Omental fat pad (tissue), 4 donors: ENCODE measurements around the gene SLC35F3. TPM values are rescaled to one million over a fixed set of nuclear protein-coding genes. Genes with fewer than 3 reads are reported as not detected.

ENCODE experiments used
- ATAC-seq: fragments of 150-250 bp; one replicate; pipeline ENCODE4 v1.9.1; 2016; ENCODE audit warnings: mild to moderate bottlenecking, moderate library complexity; ENCODE audit not compliant: low FRiP score
- DNase-seq: peaks from one replicate; pipeline ENCODE4 v3.0.0-alpha.2; 2019; ENCODE audit warnings: low spot score
- total RNA-seq, 4 donors: library from RNA; depleted of rRNA; stranded (reverse); fragments of >200 nt; gene quantifications; one replicate each; pipeline ENCODE4 v1.1.0, GENCODE V29; 2016
- TF ChIP-seq, protein P1 (sequence below), 3 donors: fragments of 450-650 bp; IDR thresholded peaks; one replicate each; pipeline ENCODE4 v1.5.1; 2016 to 2017; ENCODE audit warnings: antibody characterized with exemption in 3 of 3, mild to moderate bottlenecking in 3 of 3, moderate library complexity in 2 of 3

Gene SLC35F3
- total RNA-seq, 4 donors from 2014 or later, result 0.09 TPM; not detected in 3

DNA sequence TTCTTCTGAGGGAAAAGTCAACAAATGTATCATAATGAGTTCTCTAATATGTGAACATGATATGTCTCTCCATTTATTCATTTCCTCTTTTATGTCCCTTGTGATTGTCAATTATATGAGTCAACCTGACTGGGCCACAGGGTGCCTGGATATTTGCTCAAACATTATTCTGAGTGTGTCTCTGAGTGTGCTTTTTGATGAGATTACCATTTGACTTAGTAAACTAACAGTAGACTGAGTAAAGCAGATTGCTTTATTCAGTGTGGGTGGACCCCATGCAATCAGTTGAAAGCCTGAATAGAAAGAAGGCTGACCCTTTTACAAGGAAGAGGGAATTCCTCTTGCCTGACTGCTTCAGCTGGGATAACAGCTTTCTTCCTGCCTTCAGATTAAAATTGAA lies 142.6 kb downstream of the SLC35F3 start:
- DNase-seq (no peak), ATAC-seq (no peak)
- TF ChIP-seq, protein P1, sequence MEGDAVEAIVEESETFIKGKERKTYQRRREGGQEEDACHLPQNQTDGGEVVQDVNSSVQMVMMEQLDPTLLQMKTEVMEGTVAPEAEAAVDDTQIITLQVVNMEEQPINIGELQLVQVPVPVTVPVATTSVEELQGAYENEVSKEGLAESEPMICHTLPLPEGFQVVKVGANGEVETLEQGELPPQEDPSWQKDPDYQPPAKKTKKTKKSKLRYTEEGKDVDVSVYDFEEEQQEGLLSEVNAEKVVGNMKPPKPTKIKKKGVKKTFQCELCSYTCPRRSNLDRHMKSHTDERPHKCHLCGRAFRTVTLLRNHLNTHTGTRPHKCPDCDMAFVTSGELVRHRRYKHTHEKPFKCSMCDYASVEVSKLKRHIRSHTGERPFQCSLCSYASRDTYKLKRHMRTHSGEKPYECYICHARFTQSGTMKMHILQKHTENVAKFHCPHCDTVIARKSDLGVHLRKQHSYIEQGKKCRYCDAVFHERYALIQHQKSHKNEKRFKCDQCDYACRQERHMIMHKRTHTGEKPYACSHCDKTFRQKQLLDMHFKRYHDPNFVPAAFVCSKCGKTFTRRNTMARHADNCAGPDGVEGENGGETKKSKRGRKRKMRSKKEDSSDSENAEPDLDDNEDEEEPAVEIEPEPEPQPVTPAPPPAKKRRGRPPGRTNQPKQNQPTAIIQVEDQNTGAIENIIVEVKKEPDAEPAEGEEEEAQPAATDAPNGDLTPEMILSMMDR (IDR thresholded peaks at IDR 0.05), result no peak

DNA sequence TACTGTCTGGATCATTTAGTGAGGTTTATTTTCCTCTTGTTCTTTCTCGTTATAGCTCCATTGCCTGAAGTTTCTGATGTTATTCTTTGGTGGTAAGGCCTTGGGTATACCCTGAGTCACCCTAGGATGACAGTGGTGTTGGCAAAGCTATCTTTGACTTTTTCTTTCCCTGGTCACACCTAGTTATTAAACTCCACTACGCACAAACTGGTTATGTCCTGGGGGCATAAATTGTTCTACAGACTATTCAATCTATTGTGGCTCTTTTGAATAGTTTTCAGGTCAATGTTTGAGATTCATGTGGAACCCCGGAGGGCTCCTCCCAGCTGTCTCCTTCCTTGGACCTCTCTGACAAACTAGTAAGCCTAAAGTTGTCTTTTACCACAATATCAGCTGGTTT lies 157.7 kb downstream of the SLC35F3 start:
- no peak for ATAC-seq

DNA sequence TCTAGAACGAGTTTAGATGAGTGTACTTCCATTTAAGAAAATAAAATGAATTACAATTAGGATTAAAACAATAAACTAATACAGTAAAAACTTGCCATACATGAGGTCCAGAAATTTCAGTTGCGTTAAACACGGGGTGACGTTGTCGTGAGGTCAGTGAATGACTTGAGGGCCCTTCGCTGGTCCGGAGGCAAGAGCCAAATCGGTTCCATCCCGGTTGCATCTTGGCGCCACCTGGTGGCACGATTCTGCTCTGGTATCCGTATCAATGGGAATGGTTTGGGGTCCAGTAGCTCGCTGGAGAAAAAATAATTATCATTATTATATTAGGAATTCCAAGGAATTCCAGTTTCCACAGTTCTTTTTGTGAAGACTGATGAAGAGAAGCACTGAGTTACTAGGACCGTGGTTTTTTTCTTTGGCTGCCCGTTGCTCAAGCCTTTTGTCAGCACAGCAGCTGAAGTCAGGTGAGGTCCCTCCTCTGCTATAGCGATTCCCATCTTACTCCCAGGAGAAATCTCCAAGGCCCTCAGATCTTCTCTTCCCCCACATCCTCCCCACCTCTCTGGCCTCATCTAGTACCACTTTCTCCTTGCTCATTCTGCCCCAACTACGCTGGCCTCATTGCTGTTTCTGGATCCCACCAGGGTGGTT lies 161.4 kb downstream of the SLC35F3 start:
- DNase-seq, result peak; percentile 93
- ATAC-seq, result no peak
- TF ChIP-seq, protein P1 (IDR thresholded peaks at IDR 0.05), result no peak

More for the DNA sequence above, 157.7 kb downstream of the SLC35F3 start:
- no peak for DNase-seq
- TF ChIP-seq, protein P1 (IDR thresholded peaks at IDR 0.05), result no peak

DNA sequence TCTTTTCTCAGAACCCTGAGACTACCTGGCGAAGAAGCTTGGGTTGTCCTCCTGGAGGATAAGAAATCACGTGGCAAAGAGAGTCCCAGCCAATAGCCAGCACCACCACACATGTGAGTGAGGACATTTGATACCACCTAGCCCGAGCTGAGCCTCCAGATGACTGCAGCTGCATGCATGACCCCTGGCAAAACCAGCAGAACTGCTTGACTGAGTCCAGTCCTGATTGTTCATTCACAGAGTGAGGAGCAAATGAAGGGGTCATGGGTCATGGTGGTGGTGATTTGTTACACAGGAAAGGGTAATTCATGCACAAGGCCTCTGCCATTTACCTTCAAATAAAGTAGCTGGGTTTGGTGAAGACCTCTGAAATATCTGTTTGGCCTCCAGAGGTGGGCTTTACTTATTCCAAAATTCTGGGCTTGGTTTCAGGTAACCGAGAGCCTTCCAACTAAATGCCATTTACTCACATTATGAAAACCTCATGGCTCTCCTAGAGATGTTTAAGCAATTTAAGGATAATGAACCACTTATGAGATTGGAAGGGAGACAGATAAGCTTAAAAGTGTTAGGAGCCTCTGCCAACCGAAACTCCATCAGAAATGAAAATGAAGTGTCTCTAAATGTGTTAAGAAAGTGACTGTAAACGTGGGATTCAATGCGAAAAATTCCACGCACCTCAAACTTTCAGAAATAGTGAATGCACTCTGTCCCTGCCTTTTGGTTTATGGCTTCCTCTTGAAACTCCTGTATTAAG lies 163.3 kb downstream of the SLC35F3 start:
- TF ChIP-seq, protein P1 (IDR thresholded peaks at IDR 0.05), result no peak
- DNase-seq, result no peak

DNA sequence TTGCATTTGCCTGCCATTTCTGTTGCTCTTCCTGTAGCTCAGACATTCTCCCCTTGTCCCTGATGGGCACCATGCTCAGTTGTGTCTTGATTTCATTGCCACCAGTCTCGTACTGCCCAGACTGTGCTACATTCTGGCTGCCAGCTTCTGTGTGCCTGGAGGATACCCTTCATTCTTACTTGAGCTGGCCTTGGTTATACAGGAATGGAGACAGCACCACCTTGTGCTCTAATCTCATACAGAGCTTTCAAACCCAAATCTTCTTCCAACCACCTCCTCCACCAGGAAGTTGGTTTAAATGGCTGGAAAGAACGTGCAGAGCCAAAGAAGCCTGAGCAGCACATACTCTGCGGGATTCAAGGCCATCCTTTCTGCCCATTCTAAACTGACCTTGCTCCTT lies 165.3 kb downstream of the SLC35F3 start:
- ATAC-seq, result no peak
- TF ChIP-seq, protein P1 (IDR thresholded peaks at IDR 0.05), result no peak
- DNase-seq, result no peak

More for the DNA sequence above, 163.3 kb downstream of the SLC35F3 start:
- no peak for ATAC-seq

DNA sequence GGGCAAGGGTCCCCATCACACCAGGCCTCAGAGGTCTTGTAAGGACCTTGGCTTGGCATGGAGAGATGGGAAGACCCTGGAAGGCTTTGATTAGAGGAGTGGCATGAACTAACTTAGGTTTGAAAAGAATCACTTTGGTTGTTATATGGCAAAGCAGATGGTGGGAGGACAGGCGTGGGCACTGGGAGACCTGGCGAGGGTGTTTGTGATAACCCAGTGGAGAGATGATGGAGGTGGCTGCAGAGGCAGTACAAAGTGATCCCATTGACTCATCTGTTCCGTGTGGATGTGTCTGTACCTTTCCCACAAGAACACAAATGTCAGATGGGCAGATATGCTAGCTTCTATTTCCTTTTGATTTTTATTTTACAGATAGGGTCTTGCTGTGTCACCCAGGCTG lies 168.3 kb downstream of the SLC35F3 start:
- no peak for ATAC-seq
- TF ChIP-seq, protein P1 (IDR thresholded peaks at IDR 0.05), result no peak

DNA sequence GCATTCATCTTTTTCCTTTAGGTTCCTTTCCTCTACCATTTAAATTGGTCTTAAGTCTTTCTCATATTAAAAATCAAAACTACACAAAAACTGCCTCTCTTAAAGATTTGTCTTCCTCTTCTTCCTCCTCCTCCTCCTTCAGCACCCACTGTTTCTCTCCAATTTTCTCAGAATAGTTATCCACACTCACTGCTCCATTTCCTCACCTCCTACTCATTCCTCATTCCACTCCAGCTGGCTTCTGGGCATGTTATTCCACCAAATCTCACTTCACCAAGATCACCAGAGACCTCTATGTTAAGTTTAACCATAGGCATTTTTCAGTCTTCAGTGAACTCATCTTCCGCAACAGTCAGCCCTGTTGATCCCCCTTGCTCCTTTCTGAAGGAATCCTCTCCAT lies 173.7 kb downstream of the SLC35F3 start:
- ATAC-seq, result no peak
- TF ChIP-seq, protein P1 (IDR thresholded peaks at IDR 0.05), result no peak
- no peak for DNase-seq

More for the DNA sequence above, 168.3 kb downstream of the SLC35F3 start:
- DNase-seq, result no peak
